Activated T-helper 2 cell treated with anti-CD3 and anti-CD28 coated beads, Interferon-gamma antibody, Interleukin-2, Interleukin-4, amounts not matched to agents 10 μg/mL and 5 μg/mL and 100 μg/mL, durations not matched to agents 14 hours and 24 hours and 36 hours (primary cell): ENCODE results near the gene ANKRD63. TPM values are rescaled to one million over a fixed set of nuclear protein-coding genes. Genes with fewer than 3 reads are reported as not detected.

Source experiments
- DNase-seq: peaks from one replicate; pipeline ENCODE4 v3.0.0; 2021; ENCODE audit warnings: low spot score
- H3K27ac Mint-ChIP-seq: one replicate; pipeline ENCODE4 v1.8.0; 2021; ENCODE audit warnings: mixed read lengths
- H3K27me3 Mint-ChIP-seq: one replicate; pipeline ENCODE4 v1.8.0; 2021; ENCODE audit warnings: low read depth, mixed read lengths
- H3K36me3 Mint-ChIP-seq: one replicate; pipeline ENCODE4 v1.8.0; 2021; ENCODE audit warnings: low read depth, mixed read lengths
- H3K4me1 Mint-ChIP-seq: one replicate; pipeline ENCODE4 v1.8.0; 2021; ENCODE audit warnings: low read depth, mixed read lengths
- H3K4me3 Mint-ChIP-seq: one replicate; pipeline ENCODE4 v1.8.0; 2021; ENCODE audit warnings: low read depth, mild to moderate bottlenecking, moderate library complexity, mixed read lengths
- H3K9me3 Mint-ChIP-seq: one replicate; pipeline ENCODE4 v1.8.0; 2021; ENCODE audit warnings: mixed read lengths
- intact Hi-C: fragments of 100-400 bp; cut with micrococcal nuclease; formaldehyde crosslinking; loops from one replicate; pipeline ENCODE4 v1.15.1; 2023
- total RNA-seq: library from RNA; stranded (reverse); gene quantifications from 2 replicates; pipeline ENCODE4 v1.2.3, GENCODE V29; 2022

ANKRD63 gene
- total RNA-seq, 1 donor from 2014 or later = 0.41 TPM

GRCh38 chr15:40298216-40298935, 15.5 kb upstream of the ANKRD63 start:
- Mint-ChIP-seq H3K36me3 (peaks cover 61% of the 10 kb centered on the region), H3K27me3 (no peaks in the 10 kb centered on the region), H3K4me1 (no peaks in the 10 kb centered on the region), H3K9me3 (peaks cover 6% of the 10 kb centered on the region), H3K4me3 (no peak overlapping the region), H3K27ac (no peak overlapping the region)
- intact Hi-C loops = no loop called here
- DNase-seq = no peak

DNA sequence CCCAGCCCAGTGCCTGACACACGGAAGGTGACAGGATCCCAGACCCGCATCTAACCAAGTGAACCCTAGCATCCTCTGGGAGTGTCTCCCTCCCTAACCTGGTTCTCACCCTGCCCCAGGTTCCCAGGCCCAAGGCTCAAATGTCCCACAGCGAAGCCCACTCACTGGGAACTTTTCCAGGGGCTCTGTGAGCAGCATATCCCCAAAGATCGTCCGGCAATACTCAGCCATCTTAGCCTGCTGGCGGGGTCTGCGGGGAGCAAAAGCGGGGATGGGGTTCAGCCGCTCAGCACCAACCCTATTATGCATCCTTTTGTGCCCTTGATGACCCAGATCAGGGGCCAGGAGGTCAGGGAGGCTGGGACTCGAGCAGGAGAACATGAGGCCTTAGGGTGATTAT, 14.5 kb upstream of the ANKRD63 start:
- no peak overlapping the region for H3K27ac Mint-ChIP-seq
- intact Hi-C loops = no loop called here
- H3K36me3 Mint-ChIP-seq = peaks cover 55% of the 10 kb centered on the region

DNA sequence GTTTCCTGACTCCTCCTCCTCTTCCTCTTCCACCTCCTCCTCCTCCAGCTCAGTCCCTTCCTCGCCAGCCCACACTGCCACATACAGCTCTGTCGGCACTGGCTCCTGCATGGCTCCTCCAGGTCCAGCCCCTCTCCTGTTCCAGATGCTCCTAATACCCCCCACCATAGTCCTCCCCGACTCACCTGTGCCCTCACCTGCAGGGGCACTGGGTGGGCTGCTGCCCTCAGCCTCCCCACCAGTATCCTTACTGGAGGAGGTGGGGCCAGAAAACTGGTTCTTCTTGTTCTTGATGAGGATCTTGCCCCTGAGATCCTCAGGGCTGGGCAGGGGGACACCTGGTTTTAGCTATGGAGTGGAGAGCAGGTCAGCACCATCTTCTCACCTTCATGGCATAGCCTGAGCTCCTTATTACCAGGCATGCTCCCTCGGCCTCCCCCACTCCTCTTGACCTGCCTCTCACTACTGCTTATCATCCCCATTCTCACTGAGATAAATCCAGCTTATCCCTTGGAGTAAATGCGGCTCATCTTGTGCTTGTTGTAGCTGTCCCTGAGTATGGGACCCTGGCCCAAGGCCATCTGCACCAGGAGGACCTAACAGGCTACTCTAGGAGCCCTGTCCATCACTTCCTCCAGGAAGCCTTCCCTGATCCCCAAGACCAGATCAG, 13.8 kb upstream of the ANKRD63 start:
- peaks cover 6% of the 10 kb centered on the region for H3K9me3 Mint-ChIP-seq
- H3K36me3 Mint-ChIP-seq = peaks cover 50% of the 10 kb centered on the region
- intact Hi-C loops = no loop called here
- DNase-seq = no peak
- H3K27me3 Mint-ChIP-seq = no peaks in the 10 kb centered on the region
- no peak overlapping the region for H3K27ac Mint-ChIP-seq
- no peaks in the 10 kb centered on the region for H3K4me1 Mint-ChIP-seq
- H3K4me3 Mint-ChIP-seq = no peak overlapping the region

More for the DNA sequence above, 14.5 kb upstream of the ANKRD63 start:
- H3K4me3 Mint-ChIP-seq = no peak overlapping the region
- H3K27me3 Mint-ChIP-seq = no peaks in the 10 kb centered on the region
- H3K4me1 Mint-ChIP-seq = no peaks in the 10 kb centered on the region
- DNase-seq = no peak
- peaks cover 6% of the 10 kb centered on the region for H3K9me3 Mint-ChIP-seq

DNA sequence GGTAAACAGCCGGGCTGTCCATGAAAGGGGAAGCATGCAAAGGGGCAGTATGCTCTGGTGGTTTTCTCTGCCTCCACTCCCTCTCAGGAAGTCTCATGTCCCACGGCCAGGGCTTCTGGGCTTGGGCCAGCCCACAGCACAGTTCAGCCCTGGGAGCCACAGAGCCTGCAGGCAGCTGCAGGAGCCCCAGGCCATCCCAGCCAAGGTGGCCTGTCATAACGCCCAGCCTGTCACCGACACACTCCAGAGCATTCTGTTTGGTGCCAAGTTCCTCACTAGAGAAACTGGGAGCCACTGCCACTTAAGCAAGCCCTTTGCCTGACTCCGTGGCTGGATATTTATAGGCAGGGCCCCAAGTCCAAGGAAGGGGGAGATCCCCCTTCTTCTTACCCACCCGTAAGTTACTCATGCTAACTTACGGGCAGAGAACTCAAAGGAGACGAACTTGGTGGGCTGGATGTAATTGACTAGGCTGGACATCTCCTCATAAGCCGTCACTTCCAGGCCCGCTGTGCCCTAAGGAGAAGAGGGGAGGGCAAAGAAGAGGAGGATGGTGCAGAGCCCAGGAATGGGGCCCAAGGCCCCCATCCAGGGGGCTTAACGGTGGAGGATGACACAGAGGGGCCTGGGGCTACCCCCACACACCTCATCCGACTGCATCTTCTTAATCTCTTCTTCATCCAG, 13.2 kb upstream of the ANKRD63 start:
- intact Hi-C loops = no loop called here

DNA sequence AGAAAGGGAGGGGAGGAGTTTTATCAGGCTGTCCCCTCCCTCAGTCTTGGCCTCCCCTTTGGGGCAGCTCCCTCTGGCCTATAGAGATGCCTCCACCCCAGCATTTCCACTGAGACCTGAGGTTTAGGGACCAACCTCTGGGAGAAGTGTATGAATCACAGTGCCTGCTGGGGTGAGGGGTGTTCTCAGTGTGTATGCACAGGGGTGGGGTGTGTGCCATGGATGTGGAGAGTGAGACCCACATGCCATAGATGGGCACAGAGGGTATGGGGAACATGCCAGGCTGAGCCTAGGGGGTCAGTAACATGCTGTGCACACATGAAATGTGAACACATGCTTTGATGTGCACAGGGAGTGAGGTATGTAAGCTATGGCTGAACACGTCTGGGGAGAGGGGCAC, 12.4 kb upstream of the ANKRD63 start:
- H3K4me1 Mint-ChIP-seq = no peaks in the 10 kb centered on the region
- no peaks in the 10 kb centered on the region for H3K27me3 Mint-ChIP-seq
- DNase-seq = no peak
- intact Hi-C loops = no loop called here
- peaks cover 3% of the 10 kb centered on the region for H3K9me3 Mint-ChIP-seq
- H3K36me3 Mint-ChIP-seq = peaks cover 41% of the 10 kb centered on the region
- H3K4me3 Mint-ChIP-seq = no peak overlapping the region
- H3K27ac Mint-ChIP-seq = no peak overlapping the region

More for the DNA sequence above, 13.2 kb upstream of the ANKRD63 start:
- H3K27me3 Mint-ChIP-seq = no peaks in the 10 kb centered on the region
- DNase-seq = no peak
- H3K27ac Mint-ChIP-seq = no peak overlapping the region
- H3K36me3 Mint-ChIP-seq = peaks cover 45% of the 10 kb centered on the region
- peaks cover 6% of the 10 kb centered on the region for H3K9me3 Mint-ChIP-seq
- no peaks in the 10 kb centered on the region for H3K4me1 Mint-ChIP-seq
- H3K4me3 Mint-ChIP-seq = no peak overlapping the region

GRCh38 chr15:40293905-40294895, 11.3 kb upstream of the ANKRD63 start:
- Mint-ChIP-seq H3K9me3 (peaks cover under 1% of the 10 kb centered on the region), H3K27ac (no peak overlapping the region)
- DNase-seq = no peak

GRCh38 chr15:40293006-40293405, 10.1 kb upstream of the ANKRD63 start:
- no peak overlapping the region for H3K27ac Mint-ChIP-seq
- no peak overlapping the region for H3K4me3 Mint-ChIP-seq
- intact Hi-C loops = no loop called here
- no peaks in the 10 kb centered on the region for H3K27me3 Mint-ChIP-seq
- H3K9me3 Mint-ChIP-seq = no peaks in the 10 kb centered on the region
- no peaks in the 10 kb centered on the region for H3K4me1 Mint-ChIP-seq
- no peak for DNase-seq
- peaks cover 29% of the 10 kb centered on the region for H3K36me3 Mint-ChIP-seq

More at GRCh38 chr15:40293905-40294895, 11.3 kb upstream of the ANKRD63 start:
- no peak overlapping the region for H3K4me3 Mint-ChIP-seq
- H3K4me1 Mint-ChIP-seq = no peaks in the 10 kb centered on the region
- H3K36me3 Mint-ChIP-seq = peaks cover 36% of the 10 kb centered on the region
- intact Hi-C loops = no loop called here
- H3K27me3 Mint-ChIP-seq = no peaks in the 10 kb centered on the region

GRCh38 chr15:40292246-40292645, 9.4 kb upstream of the ANKRD63 start:
- no peaks in the 10 kb centered on the region for H3K9me3 Mint-ChIP-seq
- intact Hi-C loops = no loop called here
- no peak for DNase-seq
- H3K36me3 Mint-ChIP-seq = peaks cover 25% of the 10 kb centered on the region
- H3K4me3 Mint-ChIP-seq = no peak overlapping the region
- no peaks in the 10 kb centered on the region for H3K27me3 Mint-ChIP-seq
- H3K27ac Mint-ChIP-seq = no peak overlapping the region
- H3K4me1 Mint-ChIP-seq = no peaks in the 10 kb centered on the region

DNA sequence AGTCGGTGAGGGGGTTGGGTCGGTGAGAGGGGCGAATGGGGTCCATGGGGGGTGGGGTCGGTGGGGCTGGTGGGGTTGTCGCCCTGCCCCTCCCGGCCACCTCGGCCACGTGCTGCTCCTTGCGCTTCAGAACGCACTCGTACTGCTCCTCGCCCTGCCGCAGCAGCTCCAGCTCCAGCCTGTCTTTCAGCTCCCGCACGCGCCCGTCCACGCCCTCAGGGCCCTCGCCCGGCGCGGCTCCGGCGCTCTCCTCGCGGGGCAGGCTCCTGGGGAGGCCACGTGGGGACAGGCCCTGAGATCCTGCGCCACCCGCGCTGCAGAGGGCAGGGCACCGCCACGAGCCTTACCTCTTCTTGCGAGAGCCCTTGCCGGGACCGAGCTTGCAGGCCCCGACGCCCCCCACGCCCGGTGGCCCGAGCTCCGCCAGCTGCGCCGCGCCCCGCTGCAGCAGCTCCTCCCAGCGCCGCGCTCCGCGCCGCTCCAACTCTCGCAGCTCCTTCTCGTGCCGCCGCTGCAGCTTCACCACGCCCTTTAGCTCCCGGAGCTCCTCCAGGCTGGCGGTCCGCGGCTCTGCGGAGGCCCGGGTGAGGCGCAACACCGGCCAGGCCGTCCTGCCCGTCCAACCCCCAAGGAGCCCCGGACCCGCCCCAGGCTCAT, 8.2 kb upstream of the ANKRD63 start:
- Mint-ChIP-seq H3K27me3 (no peaks in the 10 kb centered on the region), H3K9me3 (no peaks in the 10 kb centered on the region), H3K36me3 (peaks cover 25% of the 10 kb centered on the region), H3K4me1 (no peaks in the 10 kb centered on the region), H3K27ac (no peak overlapping the region), H3K4me3 (no peak overlapping the region)
- intact Hi-C loops = no loop called here
- DNase-seq = no peak

DNA sequence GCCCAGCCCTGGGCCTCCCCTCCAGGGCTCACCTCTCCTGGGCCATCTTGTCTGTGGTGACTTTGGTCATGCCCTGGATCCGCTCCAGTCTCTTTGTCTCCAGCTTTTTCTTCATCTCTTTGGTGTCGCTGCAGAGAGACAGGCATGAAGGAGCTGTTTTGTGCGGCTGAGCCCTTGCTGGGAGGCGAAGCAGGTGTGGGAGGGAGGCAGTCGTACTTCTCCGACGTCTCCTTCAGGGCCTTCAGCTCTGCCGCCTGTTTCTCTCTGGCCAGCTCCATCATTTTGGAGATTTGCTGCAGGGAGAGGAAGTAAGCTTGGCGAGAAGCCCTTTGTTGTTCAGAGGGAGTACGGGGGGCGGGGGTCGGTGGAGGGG, 7.7 kb upstream of the ANKRD63 start:
- Mint-ChIP-seq H3K27ac (no peak overlapping the region), H3K27me3 (no peaks in the 10 kb centered on the region), H3K36me3 (peaks cover 27% of the 10 kb centered on the region), H3K4me1 (no peaks in the 10 kb centered on the region), H3K4me3 (no peak overlapping the region), H3K9me3 (no peaks in the 10 kb centered on the region)
- DNase-seq = no peak
- intact Hi-C loops = no loop called here

- intact Hi-C loops = no loop called here
- Mint-ChIP-seq H3K9me3 (no peaks in the 10 kb centered on the region), H3K36me3 (peaks cover 18% of the 10 kb centered on the region), H3K27ac (no peak overlapping the region), H3K4me1 (no peaks in the 10 kb centered on the region), H3K27me3 (no peaks in the 10 kb centered on the region), H3K4me3 (no peak overlapping the region)
- DNase-seq = no peak
These were observed 6.4 kb upstream of the ANKRD63 start for GRCh38 chr15:40289140-40289775.
